ENCODE measurements around the gene ZNHIT1.

Gene ZNHIT1

DNA sequence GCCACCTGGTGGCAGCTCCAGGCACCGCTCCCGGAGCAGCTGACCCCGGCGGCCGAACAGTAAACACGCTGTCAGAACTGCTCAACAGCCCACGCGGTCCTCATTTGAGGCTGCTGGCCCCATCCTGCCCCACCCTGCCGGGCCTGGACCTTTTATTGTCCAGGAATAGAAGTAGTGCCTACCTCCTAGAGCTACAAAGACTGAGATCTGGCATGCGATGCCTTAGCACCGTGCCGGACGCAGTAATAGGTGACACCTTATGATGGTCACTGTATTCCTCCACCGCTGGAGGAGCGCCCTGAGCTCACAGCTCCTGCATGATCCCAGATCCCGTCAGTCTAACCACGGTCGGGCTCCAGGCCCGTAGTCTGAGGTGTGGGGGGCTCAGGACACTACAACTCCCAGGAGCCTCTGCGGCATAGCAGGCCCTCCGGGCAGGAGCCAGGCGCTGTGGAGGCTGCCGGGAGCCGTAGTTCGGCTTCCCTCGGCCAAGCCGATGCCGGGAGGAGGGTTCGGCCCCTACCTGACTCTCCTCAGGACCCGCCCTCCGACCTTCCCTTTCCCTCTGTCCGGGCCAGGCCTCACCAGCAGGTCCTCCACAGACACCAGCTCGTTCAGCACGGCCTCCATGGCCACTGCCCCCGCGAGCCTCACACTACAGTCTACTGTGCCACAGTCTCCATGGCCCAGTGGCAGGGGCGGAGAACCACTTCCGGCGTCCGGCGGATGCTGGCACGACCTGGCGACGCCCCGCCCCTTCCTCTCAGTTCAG, 26.6 kb downstream of the ZNHIT1 start, which contains the start of gene FIS1:
Gene FIS1 (minus strand): TSS at position 707 of the 772 bp plus-strand sequence. CDS start 77 bp downstream, at position 630.
- 0 out of 2 replicates have a peak, but pooled peaks have one; percentile 4 for TF ChIP-seq ZFP3 (CRISPR knock-in tag; IDR thresholded peaks at IDR 0.05)
- no peak for TF ChIP-seq OSR1 (CRISPR knock-in tag; IDR thresholded peaks at IDR 0.05)
- 0 out of 2 replicates have a peak, but pooled peaks have one; percentile 21 for TF ChIP-seq ZNF70 (CRISPR knock-in tag; IDR thresholded peaks at IDR 0.05)
- TF ChIP-seq, protein P1, sequence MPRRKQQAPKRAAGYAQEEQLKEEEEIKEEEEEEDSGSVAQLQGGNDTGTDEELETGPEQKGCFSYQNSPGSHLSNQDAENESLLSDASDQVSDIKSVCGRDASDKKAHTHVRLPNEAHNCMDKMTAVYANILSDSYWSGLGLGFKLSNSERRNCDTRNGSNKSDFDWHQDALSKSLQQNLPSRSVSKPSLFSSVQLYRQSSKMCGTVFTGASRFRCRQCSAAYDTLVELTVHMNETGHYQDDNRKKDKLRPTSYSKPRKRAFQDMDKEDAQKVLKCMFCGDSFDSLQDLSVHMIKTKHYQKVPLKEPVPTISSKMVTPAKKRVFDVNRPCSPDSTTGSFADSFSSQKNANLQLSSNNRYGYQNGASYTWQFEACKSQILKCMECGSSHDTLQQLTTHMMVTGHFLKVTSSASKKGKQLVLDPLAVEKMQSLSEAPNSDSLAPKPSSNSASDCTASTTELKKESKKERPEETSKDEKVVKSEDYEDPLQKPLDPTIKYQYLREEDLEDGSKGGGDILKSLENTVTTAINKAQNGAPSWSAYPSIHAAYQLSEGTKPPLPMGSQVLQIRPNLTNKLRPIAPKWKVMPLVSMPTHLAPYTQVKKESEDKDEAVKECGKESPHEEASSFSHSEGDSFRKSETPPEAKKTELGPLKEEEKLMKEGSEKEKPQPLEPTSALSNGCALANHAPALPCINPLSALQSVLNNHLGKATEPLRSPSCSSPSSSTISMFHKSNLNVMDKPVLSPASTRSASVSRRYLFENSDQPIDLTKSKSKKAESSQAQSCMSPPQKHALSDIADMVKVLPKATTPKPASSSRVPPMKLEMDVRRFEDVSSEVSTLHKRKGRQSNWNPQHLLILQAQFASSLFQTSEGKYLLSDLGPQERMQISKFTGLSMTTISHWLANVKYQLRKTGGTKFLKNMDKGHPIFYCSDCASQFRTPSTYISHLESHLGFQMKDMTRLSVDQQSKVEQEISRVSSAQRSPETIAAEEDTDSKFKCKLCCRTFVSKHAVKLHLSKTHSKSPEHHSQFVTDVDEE (CRISPR knock-in tag; IDR thresholded peaks at IDR 0.05) = peak; percentile 29; the same call in 1 of the 2 replicates
- TF ChIP-seq CREB5 (CRISPR knock-in tag; IDR thresholded peaks at IDR 0.05; ENCODE audit: low read depth) = 0 out of 2 replicates have a peak, but pooled peaks have one; percentile 12
- TF ChIP-seq ESRRG (CRISPR knock-in tag; IDR thresholded peaks at IDR 0.05) = 0 out of 2 replicates have a peak, but pooled peaks have one; percentile 76
- TF ChIP-seq ZFP30 (CRISPR knock-in tag; IDR thresholded peaks at IDR 0.05) = no peak
- TF ChIP-seq SNAI2 (CRISPR knock-in tag; IDR thresholded peaks at IDR 0.05) = no peak
- peak; percentile 98 for ATAC-seq

- no peak; the same call in 1 of the 3 replicates for ATAC-seq
- TF ChIP-seq ARNTL (CRISPR knock-in tag; IDR thresholded peaks at IDR 0.05; ENCODE audit: borderline replicate concordance, low read depth) (no peak), ZFP3 (CRISPR knock-in tag; IDR thresholded peaks at IDR 0.05) (peak; percentile 69; the same call in 1 of the 2 replicates)
Measured at GRCh38 chr7:101245147-101245668, 27.2 kb downstream of the ZNHIT1 start.

- TF ChIP-seq, protein P1 (CRISPR knock-in tag; IDR thresholded peaks at IDR 0.05) = no peak
- TF ChIP-seq ZFP30 (CRISPR knock-in tag; IDR thresholded peaks at IDR 0.05) (no peak), OSR1 (CRISPR knock-in tag; IDR thresholded peaks at IDR 0.05) (no peak), ISL1 (CRISPR knock-in tag; IDR thresholded peaks at IDR 0.05) (no peak)
- ATAC-seq = no peak
Measured at GRCh38 chr7:101248276-101248675, 30.3 kb downstream of the ZNHIT1 start.

- ATAC-seq = no peak
- TF ChIP-seq ZFP30 (CRISPR knock-in tag; IDR thresholded peaks at IDR 0.05) = no peak
- TF ChIP-seq, protein P1 (CRISPR knock-in tag; IDR thresholded peaks at IDR 0.05) = no peak
- TF ChIP-seq CSDC2 (CRISPR knock-in tag; IDR thresholded peaks at IDR 0.05) = no peak
- no peak for TF ChIP-seq RARB (CRISPR knock-in tag; IDR thresholded peaks at IDR 0.05)
- TF ChIP-seq ZNF70 (CRISPR knock-in tag; IDR thresholded peaks at IDR 0.05) = no peak
- no peak for TF ChIP-seq ESRRG (CRISPR knock-in tag; IDR thresholded peaks at IDR 0.05)
- TF ChIP-seq, protein P2, sequence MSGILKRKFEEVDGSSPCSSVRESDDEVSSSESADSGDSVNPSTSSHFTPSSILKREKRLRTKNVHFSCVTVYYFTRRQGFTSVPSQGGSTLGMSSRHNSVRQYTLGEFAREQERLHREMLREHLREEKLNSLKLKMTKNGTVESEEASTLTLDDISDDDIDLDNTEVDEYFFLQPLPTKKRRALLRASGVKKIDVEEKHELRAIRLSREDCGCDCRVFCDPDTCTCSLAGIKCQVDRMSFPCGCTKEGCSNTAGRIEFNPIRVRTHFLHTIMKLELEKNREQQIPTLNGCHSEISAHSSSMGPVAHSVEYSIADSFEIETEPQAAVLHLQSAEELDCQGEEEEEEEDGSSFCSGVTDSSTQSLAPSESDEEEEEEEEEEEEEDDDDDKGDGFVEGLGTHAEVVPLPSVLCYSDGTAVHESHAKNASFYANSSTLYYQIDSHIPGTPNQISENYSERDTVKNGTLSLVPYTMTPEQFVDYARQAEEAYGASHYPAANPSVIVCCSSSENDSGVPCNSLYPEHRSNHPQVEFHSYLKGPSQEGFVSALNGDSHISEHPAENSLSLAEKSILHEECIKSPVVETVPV (CRISPR knock-in tag; IDR thresholded peaks at IDR 0.05) = no peak
- TF ChIP-seq CREB5 (CRISPR knock-in tag; IDR thresholded peaks at IDR 0.05; ENCODE audit: low read depth) = no peak
- no peak for TF ChIP-seq ZC3H10 (CRISPR knock-in tag; IDR thresholded peaks at IDR 0.05)
- no peak for TF ChIP-seq ISL1 (CRISPR knock-in tag; IDR thresholded peaks at IDR 0.05)
- TF ChIP-seq PPARA (CRISPR knock-in tag; IDR thresholded peaks at IDR 0.05; ENCODE audit: borderline replicate concordance) = no peak
- TF ChIP-seq, protein P3, sequence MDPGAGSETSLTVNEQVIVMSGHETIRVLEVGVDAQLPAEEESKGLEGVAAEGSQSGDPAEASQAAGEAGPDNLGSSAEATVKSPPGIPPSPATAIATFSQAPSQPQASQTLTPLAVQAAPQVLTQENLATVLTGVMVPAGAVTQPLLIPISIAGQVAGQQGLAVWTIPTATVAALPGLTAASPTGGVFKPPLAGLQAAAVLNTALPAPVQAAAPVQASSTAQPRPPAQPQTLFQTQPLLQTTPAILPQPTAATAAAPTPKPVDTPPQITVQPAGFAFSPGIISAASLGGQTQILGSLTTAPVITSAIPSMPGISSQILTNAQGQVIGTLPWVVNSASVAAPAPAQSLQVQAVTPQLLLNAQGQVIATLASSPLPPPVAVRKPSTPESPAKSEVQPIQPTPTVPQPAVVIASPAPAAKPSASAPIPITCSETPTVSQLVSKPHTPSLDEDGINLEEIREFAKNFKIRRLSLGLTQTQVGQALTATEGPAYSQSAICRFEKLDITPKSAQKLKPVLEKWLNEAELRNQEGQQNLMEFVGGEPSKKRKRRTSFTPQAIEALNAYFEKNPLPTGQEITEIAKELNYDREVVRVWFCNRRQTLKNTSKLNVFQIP (CRISPR knock-in tag; IDR thresholded peaks at IDR 0.05; ENCODE audit: borderline replicate concordance, low read depth) = no peak
- TF ChIP-seq SNAI2 (CRISPR knock-in tag; IDR thresholded peaks at IDR 0.05) = no peak
- no peak for TF ChIP-seq OSR1 (CRISPR knock-in tag; IDR thresholded peaks at IDR 0.05)
- no peak for TF ChIP-seq TCF4 (CRISPR knock-in tag; IDR thresholded peaks at IDR 0.05; ENCODE audit: borderline replicate concordance)
- TF ChIP-seq ZFP3 (CRISPR knock-in tag; IDR thresholded peaks at IDR 0.05) = no peak
Measured at GRCh38 chr7:101250324-101250723, 32.4 kb downstream of the ZNHIT1 start.
